IMR-90 (cell line): ENCODE measurements around the gene NDUFC2. TPM values are rescaled to one million over a fixed set of nuclear protein-coding genes. Genes with fewer than 3 reads are reported as not detected.
"Not testable (repeated sequence)": the region's sequence is repeated elsewhere in the genome, so short reads cannot be mapped to it uniquely, and the experiment has no call there.

Source experiments
- ATAC-seq: fragments of 200-7000 bp; cut with Tn5 transposase; 2 replicates; pipeline ENCODE4 v1.9.1; 2020; ENCODE audit warnings: low read depth, mild to moderate bottlenecking, moderate library complexity
- BruUV-seq: library from RNA; stranded (reverse); fragments of 400-500 nt; replicated peaks from 2 replicates; lab custom pipeline; 2021; lab: Mats Ljungman, UMichigan
- CTCF ChIA-PET: fragments of 300-600 bp; formaldehyde crosslinking; extraction: SDS; loops from one replicate; lab custom pipeline; 2021; ENCODE audit warnings: antibody characterized with exemption; lab: Yijun Ruan, JAX
- POLR2A ChIA-PET: fragments of 300-600 bp; sonication (Branson Sonifier 250); formaldehyde crosslinking; loops from one replicate; lab custom pipeline; 2022; ENCODE audit warnings: antibody characterized with exemption; ENCODE audit not compliant: unreplicated experiment; lab: Charles Lee
- DNase-seq: peaks from one replicate; pipeline ENCODE4 v3.0.0; 2013
- H2AFZ ChIP-seq: replicated peaks from 2 replicates; pipeline ENCODE3; 2013; ENCODE audit warnings: low read length, mild to moderate bottlenecking; ENCODE audit not compliant: poor library complexity
- H2AK5ac ChIP-seq: 2 replicates; pipeline ENCODE4 v1.6.1; 2013; ENCODE audit warnings: low read depth, low read length, inconsistent platforms
- H2AK9ac ChIP-seq: replicated peaks from 2 replicates; pipeline ENCODE3; 2013; ENCODE audit warnings: mild to moderate bottlenecking, low read depth, low read length, moderate library complexity; ENCODE audit not compliant: poor library complexity
- H2BK120ac ChIP-seq: 2 replicates; pipeline ENCODE4 v1.6.1; 2013; ENCODE audit warnings: low read depth, low read length, inconsistent platforms
- H2BK15ac ChIP-seq: 3 replicates; pipeline ENCODE4 v1.6.1; 2013; ENCODE audit warnings: low read depth, low read length, inconsistent platforms
- H2BK20ac ChIP-seq: 2 replicates; pipeline ENCODE4 v1.6.1; 2013; ENCODE audit warnings: low read depth, mild to moderate bottlenecking, inconsistent platforms, low read length, moderate library complexity
- H2BK5ac ChIP-seq: 2 replicates; pipeline ENCODE4 v1.6.1; 2013; ENCODE audit warnings: mild to moderate bottlenecking, low read depth, low read length, inconsistent platforms; ENCODE audit not compliant: poor library complexity, severe bottlenecking
- H3K14ac ChIP-seq: replicated peaks from 2 replicates; pipeline ENCODE4 v1.6.1; 2013; ENCODE audit warnings: low read depth, low read length, inconsistent platforms
- H3K18ac ChIP-seq: 2 replicates; pipeline ENCODE4 v1.6.1; 2013; ENCODE audit warnings: low read depth, low read length, control low read depth
- H3K23ac ChIP-seq: 2 replicates; pipeline ENCODE4 v1.6.1; 2013; ENCODE audit warnings: low read depth, low read length, inconsistent platforms
- H3K27ac ChIP-seq: 2 replicates; pipeline ENCODE4 v1.5.1; 2013; ENCODE audit warnings: mild to moderate bottlenecking, control low read depth, low read length; ENCODE audit not compliant: insufficient read depth
- H3K27me3 ChIP-seq: 2 replicates; pipeline ENCODE4 v1.6.1; 2013; ENCODE audit warnings: low read length; ENCODE audit not compliant: control insufficient read depth, insufficient read depth
- H3K36me3 ChIP-seq: 2 replicates; pipeline ENCODE4 v1.6.1; 2013; ENCODE audit warnings: low read length, mixed read lengths; ENCODE audit not compliant: control insufficient read depth, insufficient read depth
- H3K4ac ChIP-seq: 2 replicates; pipeline ENCODE4 v1.6.1; 2013; ENCODE audit warnings: low read depth, low read length, inconsistent platforms
- H3K4me1 ChIP-seq: 2 replicates; pipeline ENCODE4 v1.6.1; 2013; ENCODE audit warnings: low read length, mixed read lengths; ENCODE audit not compliant: control insufficient read depth, insufficient read depth
- H3K4me2 ChIP-seq: 2 replicates; pipeline ENCODE4 v1.6.1; 2013; ENCODE audit warnings: low read depth, mild to moderate bottlenecking, control low read depth, low read length, moderate library complexity
- H3K4me3 ChIP-seq: 2 replicates; pipeline ENCODE4 v1.5.1; 2013; ENCODE audit warnings: low read depth, mild to moderate bottlenecking, control low read depth, low read length, moderate library complexity; ENCODE audit not compliant: insufficient read depth
- H3K56ac ChIP-seq: 2 replicates; pipeline ENCODE4 v1.6.1; 2013; ENCODE audit warnings: low read length, inconsistent platforms; ENCODE audit not compliant: insufficient read depth; ENCODE audit errors: extremely low read depth
- H3K79me1 ChIP-seq, 2 experiments: 2 replicates each; pipeline ENCODE4 v1.6.1; 2013; ENCODE audit warnings: low read length in 2 of 2, inconsistent platforms in 1 of 2, low read depth in 1 of 2
- H3K9ac ChIP-seq: 2 replicates; pipeline ENCODE4 v1.6.1; 2013; ENCODE audit warnings: low read depth, low read length, control low read depth
- H3K9me1 ChIP-seq: 2 replicates; pipeline ENCODE4 v1.6.1; 2013; ENCODE audit warnings: low read length, inconsistent platforms; ENCODE audit not compliant: insufficient read depth
- H3K9me3 ChIP-seq: 2 replicates; pipeline ENCODE4 v1.6.1; 2013; ENCODE audit warnings: low read length; ENCODE audit not compliant: control insufficient read depth, insufficient read depth
- H4K20me1 ChIP-seq: 2 replicates; pipeline ENCODE4 v1.6.1; 2013; ENCODE audit warnings: low read length, inconsistent platforms; ENCODE audit not compliant: insufficient read depth
- H4K5ac ChIP-seq: 2 replicates; pipeline ENCODE4 v1.6.1; 2013; ENCODE audit warnings: mild to moderate bottlenecking, low read depth, low read length, control low read depth
- H4K8ac ChIP-seq, 2 experiments: 2 replicates each; pipeline ENCODE4 v1.6.1; 2013; ENCODE audit warnings: low read depth in 2 of 2, low read length in 2 of 2, control low read depth in 1 of 2, inconsistent platforms in 1 of 2
- H4K91ac ChIP-seq: 2 replicates; pipeline ENCODE4 v1.6.1; 2013; ENCODE audit warnings: low read depth, low read length, inconsistent platforms; ENCODE audit not compliant: insufficient read depth
- WGBS, 2 experiments: methylation state at CpG; one replicate each; pipeline versions ENCODE4 v1.1.5 to v1.1.7; 2013; ENCODE audit warnings: missing lambda C conversion rate in 2 of 2; ENCODE audit not compliant: insufficient read length in 1 of 2; ENCODE audit errors: extremely low coverage in 2 of 2; 5-methylcytosine and 5-hydroxymethylcytosine counted together
- dilution Hi-C: fragments of 300-500 bp; cut with HindIII; formaldehyde crosslinking; loops from one replicate; pipeline ENCODE4 v1.14.3; 2018; ENCODE audit warnings: low sequenced_read_pairs; ENCODE audit not compliant: unreplicated experiment
- in situ Hi-C: fragments of 300-500 bp; cut with MboI; formaldehyde crosslinking; loops from 3 replicates; pipeline ENCODE4 v1.14.3; 2019; ENCODE audit warnings: low sequenced_read_pairs, inconsistent platforms, mixed read lengths
- intact Hi-C: fragments of 100-400 bp; cut with micrococcal nuclease; formaldehyde crosslinking; loops from 2 replicates; pipeline ENCODE4 v1.10.0; 2022
- polyA plus RNA-seq, 3 experiments: library from polyadenylated mRNA; depleted of rRNA; stranded (reverse); fragments of >200 nt; gene quantifications; 2 replicates each; pipeline ENCODE4 v1.2.3, GENCODE V29; 2012; ENCODE audit warnings: low replicate concordance in 1 of 3
- total RNA-seq: library from RNA; depleted of rRNA; stranded (reverse); fragments of >200 nt; gene quantifications from 2 replicates; pipeline ENCODE4 v1.2.3, GENCODE V29; 2012

The NDUFC2 gene
- total and polyA plus RNA-seq, 2 of the 4 experiments (the other 2 are of a cell fraction) = 146 to 340 TPM

- H3K9me1 ChIP-seq, H3K18ac ChIP-seq, H3K23ac ChIP-seq, H4K8ac ChIP-seq, H2BK15ac ChIP-seq, H3K4ac ChIP-seq, H3K14ac ChIP-seq, H3K4me1 ChIP-seq, H3K27ac ChIP-seq, in situ Hi-C loops, H3K79me1 ChIP-seq, H3K56ac ChIP-seq, H3K9ac ChIP-seq, H2BK20ac ChIP-seq, ATAC-seq, H3K36me3 ChIP-seq, H4K20me1 ChIP-seq, H3K4me2 ChIP-seq, H4K91ac ChIP-seq, dilution Hi-C loops, H2BK5ac ChIP-seq, H4K5ac ChIP-seq, H3K4me3 ChIP-seq, intact Hi-C loops, H2BK120ac ChIP-seq, H3K27me3 ChIP-seq, H2AK5ac ChIP-seq, BruUV-seq, H2AK9ac ChIP-seq, H3K9me3 ChIP-seq: not testable (repeated sequence)
- H2AFZ ChIP-seq = peak overlapping the region; percentile 67
- ChIA-PET CTCF (interaction anchor here (0.6 kb wide), 1 partner anchor 1807 kb away, joined by 3 read pairs; no protein-coding TSS in a partner anchor), POLR2A (interaction anchor here (0.5 kb wide), 1 partner anchor 1037 kb away, joined by 3 read pairs; no protein-coding TSS in a partner anchor)
- 87% methylated on average over 3 of the region's 8 CpGs; no CpG with 5 or more reads in 1 of the 2 experiments for WGBS, 2 experiments
- DNase-seq = peak; percentile 23
Measured at GRCh38 chr11:78084506-78084905, 4.8 kb upstream of the NDUFC2 start.
